Urothelium cell line (cell line): ENCODE measurements around the gene OGFR.

Experiments used
- DNase-seq: peaks from one replicate; pipeline ENCODE4 v3.0.0; 2011; ENCODE audit warnings: low spot score, mixed read lengths
- FAIRE-seq: peaks from 2 replicates; lab custom pipeline; 2011; peaks lifted over from hg19 to GRCh38; lab: Jason Lieb, UNC

The OGFR gene

GRCh38 chr20:62804627-62805154 is at the start of gene OGFR:
Gene OGFR (plus strand): TSS chr20:62804835. CDS start chr20:62804860, 25 bp downstream.
- DNase-seq (peak; percentile 93), FAIRE-seq (no peak)

DNA sequence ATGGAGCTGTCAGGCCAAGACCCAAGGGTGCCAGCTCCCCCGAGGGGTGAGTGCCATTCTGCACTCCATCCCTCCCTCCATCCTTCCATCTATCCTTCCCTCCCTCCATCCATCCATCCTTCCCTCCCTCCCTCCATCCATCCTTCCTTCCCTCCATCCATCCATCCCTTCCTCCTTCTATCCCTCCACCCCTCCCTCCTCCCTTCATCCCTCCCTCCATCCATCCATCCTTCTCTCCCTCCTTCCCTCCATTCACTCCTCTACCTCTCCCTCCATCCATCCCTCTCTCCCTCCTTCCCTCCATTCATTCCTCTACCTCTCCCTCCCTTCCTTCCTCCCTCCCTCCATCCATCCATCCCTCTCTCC is 49.7 kb upstream of the OGFR start:
- no peak for FAIRE-seq
- no peak for DNase-seq

DNA sequence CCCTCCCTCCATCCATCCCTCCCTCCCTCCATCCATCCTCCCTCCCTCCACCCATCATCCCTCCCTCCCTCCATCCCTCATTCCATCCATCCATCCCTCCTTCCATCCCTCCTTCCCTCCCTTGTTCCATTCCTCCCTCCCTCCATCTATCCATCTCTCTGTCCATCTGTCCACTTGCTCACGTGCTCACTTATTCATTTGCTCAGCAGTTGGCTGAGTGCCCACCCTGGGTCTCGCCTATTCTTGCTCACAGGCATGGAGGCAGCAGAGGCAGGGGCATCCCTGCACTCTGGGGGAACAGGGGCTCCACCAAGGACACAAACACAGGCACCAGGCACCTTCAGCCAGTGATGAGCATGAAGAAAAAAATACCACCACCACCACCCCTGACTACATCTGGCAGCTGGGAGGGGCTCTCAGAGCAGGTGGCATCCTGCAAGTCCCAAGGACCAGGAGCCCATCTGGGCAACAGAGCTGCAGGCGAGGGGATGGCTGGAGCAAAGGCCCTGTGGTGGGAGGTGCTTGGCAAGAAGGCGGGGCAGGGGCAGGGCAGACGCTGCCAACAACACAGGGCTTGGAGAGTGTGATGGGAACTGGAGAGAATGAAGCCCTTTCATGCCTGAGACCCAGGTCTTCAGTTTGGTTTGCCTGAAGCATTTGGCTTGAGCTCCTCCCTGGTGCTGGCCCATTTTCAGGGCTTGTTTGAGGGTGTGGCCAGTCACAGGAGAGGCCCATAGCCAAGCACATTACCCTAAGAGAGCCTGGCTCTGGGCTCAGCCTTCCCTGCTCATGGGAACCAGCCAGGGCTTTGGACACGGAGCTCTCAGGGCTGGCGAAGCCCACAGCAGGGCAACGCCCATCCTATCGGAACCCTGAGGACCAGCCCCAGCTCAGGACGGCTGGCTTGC is 48.6 kb upstream of the OGFR start:
- FAIRE-seq (no peak), DNase-seq (no peak)

DNA sequence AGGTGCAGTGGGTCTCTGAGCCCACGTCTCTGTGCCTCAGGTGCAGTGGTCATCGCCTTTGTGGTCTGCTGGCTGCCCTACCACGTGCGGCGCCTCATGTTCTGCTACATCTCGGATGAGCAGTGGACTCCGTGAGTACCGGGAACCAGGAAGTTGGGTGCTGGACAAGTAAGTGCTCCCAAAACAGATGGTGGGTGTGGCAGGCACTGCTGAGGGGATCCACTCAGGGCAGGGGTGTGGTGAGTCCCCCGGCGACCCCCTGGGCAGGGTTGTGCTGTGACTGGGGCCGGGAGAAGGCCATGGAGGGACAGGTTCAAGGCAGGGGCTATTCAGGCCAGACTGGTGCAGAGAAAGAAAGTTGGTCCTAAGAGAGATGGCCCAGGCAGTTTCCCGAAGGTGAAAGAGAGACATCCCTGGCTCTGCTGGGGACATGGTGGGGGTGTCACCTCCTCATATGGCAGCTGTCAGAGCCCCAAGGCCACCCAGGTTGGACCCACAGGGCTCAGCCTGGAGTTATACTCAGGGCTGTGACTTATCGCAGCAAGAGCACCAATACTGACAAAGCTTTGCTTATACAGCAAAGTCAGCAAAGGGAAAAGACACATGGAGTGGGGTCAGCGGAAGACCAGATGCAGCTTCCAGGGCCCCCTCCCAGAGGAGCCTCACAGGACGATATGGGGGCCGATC is 46.3 kb upstream of the OGFR start:
- no peak for DNase-seq
- no peak for FAIRE-seq

GRCh38 chr20:62759981-62760431 is 44.6 kb upstream of the OGFR start:
- DNase-seq, result no peak
- peak; percentile 5 for FAIRE-seq

GRCh38 chr20:62760471-62760855 is 44.2 kb upstream of the OGFR start:
- no peak for DNase-seq
- FAIRE-seq, result no peak

DNA sequence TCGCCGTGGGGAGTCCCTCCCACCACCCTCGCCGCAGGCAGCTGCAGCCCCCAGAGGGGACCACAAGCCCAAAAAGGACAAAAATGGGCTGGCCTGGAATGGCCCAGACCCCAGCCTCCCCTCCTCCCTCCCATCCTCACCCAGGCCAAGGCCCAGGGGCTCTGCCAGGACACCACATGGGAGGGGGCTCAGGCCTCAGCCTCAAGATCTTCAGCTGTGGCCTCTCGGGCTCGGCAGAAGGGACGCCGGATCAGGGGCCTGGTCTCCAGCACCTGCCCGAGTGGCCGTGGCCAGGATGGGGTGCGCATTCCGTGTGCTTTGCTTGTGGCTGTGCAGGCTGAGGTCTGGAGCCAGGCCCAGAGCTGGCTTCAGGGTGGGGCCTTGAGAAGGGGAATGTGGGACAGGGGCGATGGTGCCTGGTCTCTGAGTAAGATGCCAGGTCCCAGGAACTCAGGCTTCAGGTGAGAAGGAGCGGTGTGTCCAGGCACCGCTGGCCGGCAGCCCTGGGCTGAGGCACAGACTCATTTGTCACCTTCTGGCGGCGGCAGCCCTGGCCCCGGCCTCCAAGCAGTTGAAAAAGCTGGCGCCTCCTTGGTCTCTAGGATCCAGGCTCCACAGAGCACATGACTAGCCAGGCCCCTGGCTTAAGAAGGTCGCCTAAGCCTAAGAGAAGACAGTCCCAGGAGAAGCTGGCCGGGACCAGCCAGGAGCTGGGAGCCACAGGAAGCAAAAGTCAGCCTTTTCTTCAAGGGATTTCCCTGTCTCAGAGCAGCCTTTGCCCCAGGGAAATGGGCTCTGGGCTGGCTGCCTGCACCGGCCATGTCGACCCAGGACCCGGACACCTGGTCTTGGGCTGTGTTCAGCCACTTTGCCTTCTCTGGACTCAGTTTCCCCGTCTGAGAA is 43.5 kb upstream of the OGFR start:
- FAIRE-seq (no peak), DNase-seq (no peak)

GRCh38 chr20:62761759-62762131 is 42.9 kb upstream of the OGFR start:
- DNase-seq, result no peak
- FAIRE-seq, result no peak

- DNase-seq, result no peak
- peak; percentile 55 for FAIRE-seq
These were observed 42.3 kb upstream of the OGFR start for GRCh38 chr20:62762376-62762775.

DNA sequence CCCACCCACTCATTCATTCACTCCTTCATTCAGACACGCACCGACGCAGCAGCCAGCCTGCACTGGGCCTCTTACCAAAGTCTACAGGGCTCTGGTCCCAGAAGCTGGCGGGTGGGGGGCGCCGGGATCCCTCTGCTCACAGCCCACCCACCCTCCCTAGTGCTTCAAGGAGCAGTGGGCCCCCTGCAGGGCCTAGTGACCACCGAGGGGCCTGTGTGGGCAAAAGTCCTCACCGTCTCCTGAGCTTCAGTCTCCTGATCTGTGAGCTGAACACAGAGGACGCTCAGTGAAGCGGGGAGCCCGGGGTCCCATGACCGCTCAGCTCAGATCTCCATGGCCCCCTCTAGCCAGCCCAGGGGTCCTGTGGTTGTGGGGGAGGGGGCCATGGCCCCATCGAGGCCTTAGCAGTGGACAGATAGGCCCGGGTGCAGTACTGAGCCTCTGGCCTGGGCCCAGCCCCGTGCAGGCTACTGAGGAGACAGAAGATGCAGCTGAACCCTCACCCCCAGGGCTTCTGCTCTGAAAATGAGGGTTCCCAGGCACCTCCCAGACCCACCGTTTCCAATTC is 41.8 kb upstream of the OGFR start:
- no peak for DNase-seq
- FAIRE-seq, result no peak

- DNase-seq (no peak), FAIRE-seq (no peak)
These were observed 41.2 kb upstream of the OGFR start for GRCh38 chr20:62763404-62763803.

- FAIRE-seq, result no peak
These were observed 40.3 kb upstream of the OGFR start for GRCh38 chr20:62764156-62764935.

DNA sequence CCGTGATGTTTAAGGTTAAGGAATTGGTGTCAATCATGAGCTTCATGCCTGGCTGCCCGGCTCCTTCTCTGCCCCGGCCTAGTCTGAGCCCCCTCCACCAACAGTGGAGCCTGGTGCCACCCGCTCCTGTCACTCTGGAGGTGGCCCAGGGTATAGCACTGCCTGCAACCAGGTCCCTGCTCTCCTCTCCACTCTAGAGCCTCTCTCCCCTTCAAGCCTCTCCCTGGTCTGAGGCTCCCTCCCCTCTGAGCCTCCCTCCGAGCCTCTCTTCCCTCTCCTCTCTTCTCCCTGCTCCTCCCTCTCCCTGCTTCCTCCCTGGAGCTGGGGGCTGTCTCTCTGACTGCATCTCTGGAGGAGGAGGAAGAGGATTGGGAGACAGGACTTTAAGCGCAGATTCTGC is 39.6 kb upstream of the OGFR start:
- FAIRE-seq (no peak), DNase-seq (no peak)

More at GRCh38 chr20:62764156-62764935, 40.3 kb upstream of the OGFR start:
- DNase-seq, result no peak

GRCh38 chr20:62765432-62766070 is 39.1 kb upstream of the OGFR start:
- FAIRE-seq, result no peak

GRCh38 chr20:62766071-62766450 is 38.6 kb upstream of the OGFR start:
- no peak for FAIRE-seq
- DNase-seq, result no peak

More at GRCh38 chr20:62765432-62766070, 39.1 kb upstream of the OGFR start:
- no peak for DNase-seq

GRCh38 chr20:62766716-62767115 is 37.9 kb upstream of the OGFR start:
- DNase-seq, result no peak

DNA sequence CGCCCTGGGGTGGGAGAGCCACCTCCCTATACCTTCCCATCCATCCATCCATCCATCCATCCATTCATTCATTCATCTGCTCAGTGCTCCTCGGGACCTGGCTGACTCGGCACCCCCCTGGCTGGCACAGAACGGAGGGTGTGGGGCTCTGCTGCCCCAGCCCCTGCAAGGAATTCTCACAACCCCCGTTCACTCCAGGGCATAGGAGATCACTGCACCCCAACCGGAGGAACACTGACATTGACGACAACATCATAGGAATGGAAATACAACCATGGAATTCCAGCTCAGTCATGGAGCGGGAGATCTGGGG is 36.4 kb upstream of the OGFR start:
- FAIRE-seq (peak; percentile 46), DNase-seq (no peak)

More at GRCh38 chr20:62766716-62767115, 37.9 kb upstream of the OGFR start:
- FAIRE-seq, result no peak

DNA sequence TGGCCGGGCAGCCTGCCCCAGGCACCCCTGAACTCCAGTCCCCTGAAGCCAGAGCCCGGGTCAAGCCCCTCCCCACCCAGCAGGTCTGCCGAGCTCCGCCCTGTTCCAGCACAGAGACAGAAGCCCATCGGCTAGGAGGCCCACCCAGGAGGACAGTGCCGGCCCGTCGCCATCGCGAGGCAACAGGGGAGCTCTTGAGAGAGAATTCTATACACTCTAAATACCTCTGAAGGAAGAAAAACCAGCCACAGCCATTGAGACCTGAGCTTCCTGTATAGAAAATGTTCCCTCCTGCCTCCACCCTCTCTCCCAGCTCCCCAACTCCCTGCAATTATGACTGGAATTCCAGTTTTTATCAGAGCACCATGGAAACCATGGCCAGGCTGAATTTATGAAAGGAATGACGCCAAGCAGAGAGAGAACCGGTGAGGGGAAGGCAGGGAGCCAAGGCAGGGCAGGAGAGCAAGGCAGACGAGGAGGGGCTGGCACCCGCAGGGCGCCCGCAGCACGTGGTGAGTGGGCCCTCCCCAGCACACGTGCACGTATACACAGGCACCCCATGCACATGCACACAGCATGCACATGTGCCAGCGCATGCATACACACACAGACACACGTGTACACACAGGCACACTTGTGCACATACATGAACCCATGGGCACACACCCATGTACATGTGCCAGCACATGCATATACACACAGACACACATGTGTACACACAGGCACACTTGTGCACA is 35.9 kb upstream of the OGFR start:
- peak; percentile 98 for FAIRE-seq
- DNase-seq, result peak; percentile 60
